Medulla oblongata (tissue), 1 donor: ENCODE measurements around the gene RGS6.

Source experiments
- DNase-seq: peaks from one replicate; pipeline ENCODE4 v3.0.0-alpha.2; 2015; ENCODE audit errors: extremely low spot score

The RGS6 gene

GRCh38 chr14:72608391-72609204, 676.4 kb downstream of the RGS6 start:
- peak; percentile 38 for DNase-seq

- DNase-seq: no peak
Measured at GRCh38 chr14:72609205-72609916, 677.1 kb downstream of the RGS6 start.

GRCh38 chr14:72610096-72610830, 678.0 kb downstream of the RGS6 start:
- no peak for DNase-seq

GRCh38 chr14:72610831-72611200, 678.6 kb downstream of the RGS6 start:
- DNase-seq: no peak

DNA sequence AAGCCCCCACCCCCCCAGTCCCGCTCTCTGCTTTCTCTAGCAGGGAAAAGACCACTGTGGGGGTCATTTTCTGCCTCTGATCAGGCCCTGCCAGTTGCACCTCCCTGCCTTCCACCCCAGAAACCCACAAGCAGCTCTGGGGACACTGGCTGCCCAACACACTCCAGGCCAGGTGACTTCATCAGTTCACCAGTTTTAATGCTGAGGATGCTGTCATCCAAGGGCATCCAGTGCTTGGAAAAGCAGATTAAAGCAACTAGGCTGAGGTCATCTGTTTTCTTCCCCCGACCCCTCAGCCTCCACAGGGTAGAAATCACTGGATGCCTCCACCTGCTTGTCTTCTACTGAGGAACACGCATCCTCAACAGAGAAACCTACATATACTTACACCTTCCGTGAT, 679.3 kb downstream of the RGS6 start:
- DNase-seq: no peak

DNA sequence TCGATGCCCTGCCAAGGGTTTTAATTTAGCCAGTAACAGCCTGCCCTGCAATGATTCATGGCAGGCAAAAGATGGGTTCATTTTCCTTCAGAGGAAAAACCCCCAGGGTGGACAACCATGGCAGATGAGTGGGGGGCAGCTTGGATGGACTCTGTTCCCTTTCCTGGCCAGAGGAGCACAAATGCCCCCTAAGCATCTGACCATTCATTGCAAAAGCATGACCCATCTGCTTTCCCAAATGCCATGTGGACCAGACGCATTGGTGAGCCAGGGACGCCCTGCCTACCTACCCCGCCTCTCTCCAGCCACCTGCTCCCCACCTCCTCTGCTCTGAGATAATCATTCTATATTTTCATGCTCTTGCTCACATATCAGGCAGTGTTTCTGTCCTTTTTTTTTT, 679.8 kb downstream of the RGS6 start:
- DNase-seq: no peak

- no peak for DNase-seq
Measured at GRCh38 chr14:72613231-72613974, 681.2 kb downstream of the RGS6 start.

DNA sequence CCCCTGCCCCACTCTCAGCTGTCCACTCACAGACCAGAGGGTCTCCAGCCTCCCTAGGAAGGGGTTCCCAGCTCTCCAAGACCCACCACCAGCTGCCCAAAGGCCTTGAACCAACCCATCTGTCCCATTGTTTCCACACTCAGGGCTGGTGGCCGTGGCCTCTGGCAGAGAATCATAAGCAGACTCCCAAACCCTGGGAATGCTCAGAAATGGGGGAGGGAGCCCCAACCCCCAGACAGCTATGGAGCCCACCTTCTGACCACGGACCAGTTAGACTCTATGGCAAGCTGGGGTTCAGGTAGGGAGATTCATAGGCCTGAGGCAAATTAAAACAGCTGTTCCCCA, 681.7 kb downstream of the RGS6 start:
- no peak for DNase-seq

DNA sequence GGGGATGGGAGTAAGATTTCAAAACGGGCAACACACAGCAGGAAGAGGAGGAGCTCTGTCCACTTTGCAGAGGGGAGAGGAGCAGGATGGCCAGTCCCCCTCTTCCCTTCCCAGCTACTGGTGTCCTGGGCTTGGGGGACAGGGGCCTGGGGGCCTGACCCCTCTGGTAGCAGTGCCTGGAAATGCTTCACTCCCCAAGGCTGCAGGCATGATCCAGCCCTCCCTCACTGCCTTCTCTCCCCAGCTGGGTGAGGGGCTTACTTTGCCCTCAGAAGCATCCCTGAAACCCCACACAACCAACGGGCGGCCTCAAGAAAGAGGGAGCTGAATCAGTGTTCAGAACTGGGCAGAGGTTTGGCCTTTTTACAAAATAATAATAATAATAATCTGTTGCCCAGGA, 682.1 kb downstream of the RGS6 start:
- no peak for DNase-seq

GRCh38 chr14:72614891-72615415, 682.7 kb downstream of the RGS6 start:
- DNase-seq: no peak

GRCh38 chr14:72615451-72616121, 683.4 kb downstream of the RGS6 start:
- no peak for DNase-seq
